Measurements from ENCODE around the gene UBE2Z.

GRCh38 chr17:48901241-48901640 is 7.0 kb upstream of the UBE2Z start:
- TF ChIP-seq REST (IDR thresholded peaks at IDR 0.05; ENCODE audit: insufficient replicate concordance, low read depth) (no peak), CTCF (IDR thresholded peaks at IDR 0.05; ENCODE audit: insufficient read depth, low read length) (no peak), SPI1 (IDR thresholded peaks at IDR 0.05; ENCODE audit: borderline replicate concordance, low read depth) (no peak), GABPA (IDR thresholded peaks at IDR 0.05; ENCODE audit: low read depth) (no peak)
